GM23338 (cell line): ENCODE data around the gene EHF. TPM values are rescaled to one million over a fixed set of nuclear protein-coding genes. Genes with fewer than 3 reads are reported as not detected.

Experiments
- ATAC-seq: fragments of 200-7000 bp; cut with Tn5 transposase; 3 replicates; pipeline ENCODE4 v1.9.1; 2020
- DNase-seq: peaks from one replicate; pipeline ENCODE4 v3.0.0-alpha.2; 2015; ENCODE audit warnings: low spot score
- H2AFZ ChIP-seq: fragments of 200-600 bp; sonication (generic); 2 replicates; pipeline ENCODE4 v1.8.0; 2016; ENCODE audit warnings: antibody characterized with exemption, mild to moderate bottlenecking, moderate library complexity
- H3F3A ChIP-seq: fragments of 200-600 bp; sonication (generic); replicated peaks from 2 replicates; pipeline ENCODE4 v1.8.0; 2017; ENCODE audit warnings: antibody characterized with exemption, mixed run types, low read depth
- H3K27ac ChIP-seq: fragments of 200-600 bp; sonication (generic); 2 replicates; pipeline ENCODE4 v1.6.1; 2016; ENCODE audit warnings: low read depth
- H3K27me3 ChIP-seq: fragments of 200-600 bp; sonication (generic); 2 replicates; pipeline ENCODE4 v1.8.0; 2016; ENCODE audit warnings: mild to moderate bottlenecking, mixed run types, moderate library complexity; ENCODE audit not compliant: insufficient read depth
- H3K36me3 ChIP-seq: fragments of 200-600 bp; sonication (generic); 2 replicates; pipeline ENCODE4 v1.8.0; 2016; ENCODE audit warnings: mild to moderate bottlenecking; ENCODE audit not compliant: insufficient read depth
- H3K4me1 ChIP-seq: fragments of 200-600 bp; sonication (generic); 2 replicates; pipeline ENCODE4 v1.8.0; 2016; ENCODE audit warnings: mild to moderate bottlenecking, moderate library complexity; ENCODE audit not compliant: insufficient read depth
- H3K4me2 ChIP-seq: fragments of 200-600 bp; sonication (generic); 2 replicates; pipeline ENCODE4 v1.7.1; 2017; ENCODE audit warnings: mixed run types
- H3K4me3 ChIP-seq: fragments of 200-600 bp; sonication (generic); 2 replicates; pipeline ENCODE4 v1.6.1; 2016; ENCODE audit warnings: mixed run types
- H3K79me2 ChIP-seq: fragments of 200-600 bp; sonication (generic); replicated peaks from 2 replicates; pipeline ENCODE4 v1.8.0; 2017; ENCODE audit warnings: mild to moderate bottlenecking; ENCODE audit not compliant: insufficient read depth
- H3K9me2 ChIP-seq: fragments of 200-600 bp; sonication (generic); 2 replicates; pipeline ENCODE4 v1.8.0; 2017; ENCODE audit not compliant: insufficient read depth
- H4K20me1 ChIP-seq: fragments of 200-600 bp; sonication (generic); replicated peaks from 2 replicates; pipeline ENCODE4 v1.8.0; 2017; ENCODE audit warnings: mild to moderate bottlenecking; ENCODE audit not compliant: insufficient read depth
- H3K27ac Mint-ChIP-seq: 2 replicates; pipeline ENCODE4 v1.8.0; 2020; ENCODE audit warnings: inconsistent platforms, mild to moderate bottlenecking, moderate library complexity, mixed read lengths
- H3K27me3 Mint-ChIP-seq: 3 replicates; pipeline ENCODE4 v1.8.0; 2022; ENCODE audit warnings: low read depth, mild to moderate bottlenecking, moderate library complexity, mixed read lengths, inconsistent platforms; ENCODE audit not compliant: insufficient read depth, poor library complexity
- H3K36me3 Mint-ChIP-seq: 3 replicates; pipeline ENCODE4 v1.8.0; 2021; ENCODE audit warnings: low read depth, mild to moderate bottlenecking, inconsistent platforms, moderate library complexity, mixed read lengths
- H3K4me1 Mint-ChIP-seq: 3 replicates; pipeline ENCODE4 v1.8.0; 2020; ENCODE audit warnings: mild to moderate bottlenecking, inconsistent platforms, mixed read lengths
- H3K4me3 Mint-ChIP-seq: 3 replicates; pipeline ENCODE4 v1.8.0; 2021; ENCODE audit warnings: moderate library complexity, mild to moderate bottlenecking, inconsistent platforms, mixed read lengths
- H3K9me3 Mint-ChIP-seq: 3 replicates; pipeline ENCODE4 v1.8.0; 2020; ENCODE audit warnings: moderate library complexity, mild to moderate bottlenecking, inconsistent platforms, mixed read lengths
- CREB1 ChIP-seq: fragments of 250-450 bp; sonication (Bioruptor Pico); IDR thresholded peaks from 2 replicates; pipeline ENCODE4 v1.5.0; 2020; ENCODE audit warnings: low read depth, mild to moderate bottlenecking, moderate library complexity
- CTCF ChIP-seq, 2 experiments: fragments of 200-600 bp in 1 of 2; sonication (generic) in 1 of 2; conservative IDR thresholded peaks; 2 replicates each; pipeline versions ENCODE4 v1.5.1 to v1.6.1; 2016 to 2017; ENCODE audit warnings: antibody characterized with exemption in 2 of 2, low read depth in 2 of 2, mild to moderate bottlenecking in 2 of 2, moderate library complexity in 1 of 2
- ETS1 ChIP-seq: IDR thresholded peaks from 2 replicates; pipeline ENCODE4 v1.6.1; 2016; ENCODE audit warnings: antibody characterized with exemption
- EZH2 ChIP-seq: fragments of 200-600 bp; sonication (generic); IDR thresholded peaks from one replicate; pipeline ENCODE4 v1.8.0; 2017; ENCODE audit warnings: antibody characterized with exemption, mild to moderate bottlenecking, low read depth; ENCODE audit not compliant: unreplicated experiment
- EZH2phosphoT487 ChIP-seq: fragments of 200-600 bp; sonication (generic); IDR thresholded peaks from one replicate; pipeline ENCODE4 v1.8.1; 2018; ENCODE audit warnings: antibody characterized with exemption; ENCODE audit not compliant: unreplicated experiment
- JUNB ChIP-seq: IDR thresholded peaks from one replicate; pipeline ENCODE4 v1.6.1; 2016; ENCODE audit warnings: antibody characterized with exemption; ENCODE audit not compliant: unreplicated experiment
- NANOG ChIP-seq: IDR thresholded peaks from 2 replicates; pipeline ENCODE4 v1.6.1; 2016; ENCODE audit warnings: antibody characterized with exemption, borderline replicate concordance
- POLR2AphosphoS5 ChIP-seq: IDR thresholded peaks from 2 replicates; pipeline ENCODE4 v1.6.1; 2016; ENCODE audit warnings: antibody characterized with exemption, low read depth
- STAT1 ChIP-seq: IDR thresholded peaks from one replicate; pipeline ENCODE4 v1.6.1; 2016; ENCODE audit warnings: antibody characterized with exemption; ENCODE audit not compliant: unreplicated experiment
- ZNF114 ChIP-seq: fragments of 250-450 bp; sonication (Bioruptor Pico); IDR thresholded peaks from 2 replicates; pipeline ENCODE4 v1.5.0; 2020; ENCODE audit warnings: mild to moderate bottlenecking, moderate library complexity
- ZNF331 ChIP-seq: fragments of 250-450 bp; sonication (Bioruptor Pico); IDR thresholded peaks from 2 replicates; pipeline ENCODE4 v1.5.0; 2020; ENCODE audit warnings: low read depth, mild to moderate bottlenecking, moderate library complexity
- ZNF462 ChIP-seq: fragments of 250-450 bp; sonication (Bioruptor Pico); IDR thresholded peaks from 2 replicates; pipeline ENCODE4 v1.5.0; 2020; ENCODE audit warnings: mild to moderate bottlenecking, moderate library complexity
- polyA plus RNA-seq: library from polyadenylated mRNA; unstranded; fragments of >200 nt; fragmentation: Nextera tagmentation; extraction: Ambion mirVana; gene quantifications from 2 replicates; pipeline ENCODE4 v1.2.1, GENCODE V29; 2016
- total RNA-seq: library from RNA; depleted of rRNA; stranded (reverse); fragments of >200 nt; shearing (Covaris generic); gene quantifications from 2 replicates; pipeline ENCODE4 v1.2.3, GENCODE V29; 2014

Gene EHF
- total and polyA plus RNA-seq, 2 experiments from 2014 or later, result not detected

- no peak for ATAC-seq
- Histone ChIP-seq H3K4me3 (no peak overlapping the region), H3K9me2 (peaks cover 19% of the 10 kb centered on the region; the same call in 1 of the 2 replicates), H2AFZ (no peak overlapping the region), H3K36me3 (no peaks in the 10 kb centered on the region), H3K4me2 (no peak overlapping the region), H3F3A (no peaks in the 10 kb centered on the region), H3K27ac (no peak overlapping the region), H4K20me1 (no peaks in the 10 kb centered on the region), H3K4me1 (peaks cover 12% of the 10 kb centered on the region), H3K79me2 (no peaks in the 10 kb centered on the region), H3K27me3 (no peaks in the 10 kb centered on the region)
- no peaks in the 10 kb centered on the region for H3K9me3 Mint-ChIP-seq
- TF ChIP-seq STAT1, result no peak
- TF ChIP-seq CREB1 (CRISPR knock-in tag), result no peak
- TF ChIP-seq NANOG, result no peak
- H3K36me3 Mint-ChIP-seq, result no peaks in the 10 kb centered on the region
- no peak overlapping the region for H3K4me3 Mint-ChIP-seq
- H3K4me1 Mint-ChIP-seq, result peaks cover 13% of the 10 kb centered on the region
- H3K27ac Mint-ChIP-seq, result no peak overlapping the region
- H3K27me3 Mint-ChIP-seq, result no peaks in the 10 kb centered on the region
- no peak for DNase-seq
Observed at GRCh38 chr11:34618406-34618805, 2.5 kb upstream of the EHF start.

GRCh38 chr11:34619062-34619516, 1.8 kb upstream of the EHF start:
- Histone ChIP-seq H3K4me2 (no peak overlapping the region), H3K27me3 (no peaks in the 10 kb centered on the region), H2AFZ (no peak overlapping the region), H3K4me3 (no peak overlapping the region), H3K4me1 (peaks cover 12% of the 10 kb centered on the region), H3F3A (no peaks in the 10 kb centered on the region), H3K79me2 (no peaks in the 10 kb centered on the region), H3K9me2 (peaks cover 24% of the 10 kb centered on the region; the same call in 1 of the 2 replicates), H4K20me1 (no peaks in the 10 kb centered on the region), H3K27ac (no peak overlapping the region), H3K36me3 (no peaks in the 10 kb centered on the region)
- H3K27me3 Mint-ChIP-seq, result no peaks in the 10 kb centered on the region
- DNase-seq (no peak), ATAC-seq (no peak)
- H3K9me3 Mint-ChIP-seq, result no peaks in the 10 kb centered on the region
- no peak overlapping the region for H3K4me3 Mint-ChIP-seq
- H3K4me1 Mint-ChIP-seq, result peaks cover 13% of the 10 kb centered on the region
- no peaks in the 10 kb centered on the region for H3K36me3 Mint-ChIP-seq
- H3K27ac Mint-ChIP-seq, result no peak overlapping the region
- TF ChIP-seq EZH2phosphoT487, result no peak
- no peak for TF ChIP-seq NANOG
- no peak for TF ChIP-seq JUNB
- TF ChIP-seq STAT1, result no peak
- no peak for TF ChIP-seq POLR2AphosphoS5
- no peak for TF ChIP-seq ZNF462 (CRISPR knock-in tag)
- TF ChIP-seq ETS1, result no peak
- TF ChIP-seq CREB1 (CRISPR knock-in tag), result no peak
- no peak for TF ChIP-seq ZNF331 (CRISPR knock-in tag)
- no peak for TF ChIP-seq EZH2
- no peak for TF ChIP-seq CTCF (conservative IDR thresholded peaks at IDR 0.05; ENCODE audit: low read depth in 2 of 2)
- TF ChIP-seq ZNF114, result no peak
